Mesenchymal stem cell (in vitro differentiated cells and primary cell): ENCODE results near the gene SIVA1.

Source experiments
- DNase-seq: peaks from one replicate; pipeline ENCODE4 v3.0.0-alpha.2; 2013
- H2AFZ ChIP-seq: one replicate; pipeline ENCODE4 v1.6.1; 2013; ENCODE audit warnings: low read depth, mild to moderate bottlenecking, control low read depth, inconsistent platforms, low read length, moderate library complexity
- H2AK5ac ChIP-seq: 2 replicates; pipeline ENCODE4 v1.6.1; 2013; ENCODE audit warnings: low read length, moderate library complexity, mild to moderate bottlenecking, inconsistent platforms; ENCODE audit not compliant: severe bottlenecking
- H2BK120ac ChIP-seq: one replicate; pipeline ENCODE4 v1.6.1; 2013; ENCODE audit warnings: low read depth, mild to moderate bottlenecking, inconsistent platforms, low read length, moderate library complexity
- H2BK12ac ChIP-seq, 2 experiments: one replicate each; pipeline ENCODE4 v1.6.1; 2013; ENCODE audit warnings: inconsistent platforms in 2 of 2, low read length in 2 of 2, mild to moderate bottlenecking in 2 of 2, moderate library complexity in 2 of 2, control low read depth in 1 of 2
- H2BK15ac ChIP-seq: one replicate; pipeline ENCODE4 v1.6.1; 2013; ENCODE audit warnings: mild to moderate bottlenecking, low read depth, inconsistent platforms; ENCODE audit not compliant: poor library complexity, severe bottlenecking
- H2BK5ac ChIP-seq: 2 replicates; pipeline ENCODE4 v1.6.1; 2013; ENCODE audit warnings: low read depth, mild to moderate bottlenecking, low read length, control low read depth, inconsistent platforms; ENCODE audit not compliant: poor library complexity, severe bottlenecking
- H3K14ac ChIP-seq, 2 experiments: one replicate each; pipeline ENCODE4 v1.6.1; 2013; ENCODE audit warnings: inconsistent platforms in 2 of 2, low read length in 2 of 2, control low read depth in 1 of 2, mild to moderate bottlenecking in 1 of 2, moderate library complexity in 1 of 2
- H3K18ac ChIP-seq, 2 experiments: one replicate each; pipeline ENCODE4 v1.6.1; 2013; ENCODE audit warnings: inconsistent platforms in 2 of 2, low read length in 2 of 2, control low read depth in 1 of 2, low read depth in 1 of 2, mild to moderate bottlenecking in 1 of 2
- H3K23ac ChIP-seq, 2 experiments: one replicate each; pipeline ENCODE4 v1.6.1; 2013; ENCODE audit warnings: inconsistent platforms in 2 of 2, low read length in 2 of 2, mild to moderate bottlenecking in 2 of 2, moderate library complexity in 2 of 2, control low read depth in 1 of 2
- H3K27ac ChIP-seq: 2 replicates; pipeline ENCODE4 v1.5.1; 2013; ENCODE audit warnings: mild to moderate bottlenecking, moderate library complexity, low read length, control low read depth, inconsistent platforms; ENCODE audit not compliant: poor library complexity, severe bottlenecking
- H3K27me3 ChIP-seq, 2 experiments: 2 replicates each; pipeline versions ENCODE4 v1.6.1 to v1.7.0; 2013; ENCODE audit warnings: low read length in 2 of 2, mild to moderate bottlenecking in 2 of 2, moderate library complexity in 2 of 2, control low read depth in 1 of 2, inconsistent platforms in 1 of 2; ENCODE audit not compliant: control insufficient read depth in 1 of 2, insufficient read depth in 1 of 2
- H3K36me3 ChIP-seq, 2 experiments: 2 replicates each; pipeline versions ENCODE4 v1.6.1 to v1.7.0; 2013; ENCODE audit warnings: low read length in 2 of 2, control low read depth in 1 of 2, inconsistent platforms in 1 of 2, low read depth in 1 of 2, mild to moderate bottlenecking in 1 of 2; ENCODE audit not compliant: insufficient read depth in 2 of 2, control insufficient read depth in 1 of 2
- H3K4ac ChIP-seq, 2 experiments: one replicate each; pipeline ENCODE4 v1.6.1; 2013; ENCODE audit warnings: inconsistent platforms in 2 of 2, low read length in 2 of 2, mild to moderate bottlenecking in 2 of 2, moderate library complexity in 2 of 2, control low read depth in 1 of 2, low read depth in 1 of 2
- H3K4me1 ChIP-seq: 2 replicates; pipeline ENCODE4 v1.6.1; 2013; ENCODE audit warnings: low read depth, low read length, control low read depth; ENCODE audit not compliant: control insufficient read depth, insufficient read depth
- H3K4me2 ChIP-seq: 2 replicates; pipeline ENCODE4 v1.6.1; 2013; ENCODE audit warnings: low read length, mild to moderate bottlenecking, inconsistent platforms; ENCODE audit not compliant: poor library complexity, severe bottlenecking
- H3K4me3 ChIP-seq, 2 experiments: 2 replicates each; pipeline versions ENCODE4 v1.5.1 to v1.7.0; 2013; ENCODE audit warnings: low read length in 2 of 2, mild to moderate bottlenecking in 2 of 2, control low read depth in 1 of 2, low read depth in 1 of 2; ENCODE audit not compliant: insufficient read depth in 1 of 2
- H3K79me1 ChIP-seq: replicated peaks from 2 replicates; pipeline ENCODE4 v1.6.1; 2013; ENCODE audit warnings: mild to moderate bottlenecking, control low read depth, low read length, inconsistent platforms; ENCODE audit not compliant: poor library complexity, severe bottlenecking
- H3K9ac ChIP-seq: 2 replicates; pipeline ENCODE4 v1.7.0; 2013; ENCODE audit warnings: mild to moderate bottlenecking, low read length, moderate library complexity
- H3K9me3 ChIP-seq: 2 replicates; pipeline ENCODE4 v1.7.0; 2013; ENCODE audit warnings: mild to moderate bottlenecking, low read length; ENCODE audit not compliant: control insufficient read depth
- H4K8ac ChIP-seq: one replicate; pipeline ENCODE4 v1.6.1; 2013; ENCODE audit warnings: inconsistent platforms, mild to moderate bottlenecking, low read length, moderate library complexity
- H4K91ac ChIP-seq: one replicate; pipeline ENCODE4 v1.6.1; 2013; ENCODE audit warnings: mild to moderate bottlenecking, low read length, inconsistent platforms
- WGBS: methylation state at CpG from one replicate; pipeline ENCODE4 v1.1.7; 2013; ENCODE audit warnings: mixed read lengths; 5-methylcytosine and 5-hydroxymethylcytosine counted together

Gene SIVA1

GRCh38 chr14:104806625-104807465, 53.9 kb downstream of the SIVA1 start:
- Histone ChIP-seq H2BK12ac (no peak overlapping the region), H3K9ac (no peak overlapping the region), H3K79me1 (peaks cover 9% of the 10 kb centered on the region), H2BK5ac (no peak overlapping the region), H3K14ac (peak overlapping the region in 1 of 2 experiments; percentile 75), H3K27me3 (no peaks in the 10 kb centered on the region), H3K9me3 (no peaks in the 10 kb centered on the region), H2AK5ac (no peak overlapping the region), H3K18ac (no peak overlapping the region), H3K4me1 (peaks cover 45% of the 10 kb centered on the region), H3K4me2 (no peak overlapping the region), H3K4me3 (no peak overlapping the region), H3K27ac (no peak overlapping the region), H4K91ac (no peak overlapping the region), H4K8ac (no peak overlapping the region), H3K23ac (no peak overlapping the region), H3K36me3 (peaks cover 0 to 5% of the 10 kb centered on the region in 2 experiments), H3K4ac (no peak overlapping the region), H2BK15ac (no peak overlapping the region), H2AFZ (no peak overlapping the region), H2BK120ac (no peak overlapping the region)
- 89% methylated on average over 10 of the region's 10 CpGs for WGBS
- DNase-seq = no peak

- Histone ChIP-seq H3K4ac (no peak overlapping the region), H4K8ac (no peak overlapping the region), H3K4me2 (no peak overlapping the region), H2BK15ac (no peak overlapping the region), H4K91ac (peak overlapping the region; percentile 73), H3K9me3 (no peaks in the 10 kb centered on the region), H3K18ac (no peak overlapping the region), H3K4me3 (no peak overlapping the region), H2BK5ac (no peak overlapping the region), H3K36me3 (no peaks in the 10 kb centered on the region), H3K4me1 (peaks cover 29% of the 10 kb centered on the region), H3K23ac (peak overlapping the region in 1 of 2 experiments; percentile 64), H2BK120ac (no peak overlapping the region), H2BK12ac (no peak overlapping the region), H2AFZ (no peak overlapping the region), H3K27me3 (no peaks in the 10 kb centered on the region), H3K9ac (no peak overlapping the region), H3K27ac (no peak overlapping the region), H3K14ac (no peak overlapping the region), H2AK5ac (no peak overlapping the region), H3K79me1 (peaks cover 12% of the 10 kb centered on the region)
- DNase-seq = no peak
- whole genome bisulfite sequencing = 84% methylated on average over 4 of the region's 6 CpGs
Observed at GRCh38 chr14:104808456-104808855, 55.5 kb downstream of the SIVA1 start.
